Osteocyte (in vitro differentiated cells): ENCODE results near the gene NFASC. TPM values are rescaled to one million over a fixed set of nuclear protein-coding genes. Genes with fewer than 3 reads are reported as not detected.

ENCODE experiments used
- DNase-seq: peaks from one replicate; pipeline ENCODE4 v3.0.0; 2021; ENCODE audit warnings: mixed read lengths; ENCODE audit not compliant: unreplicated experiment; ENCODE audit errors: extremely low spot score
- H3K27ac Mint-ChIP-seq: one replicate; pipeline ENCODE4 v1.8.0; 2021; ENCODE audit warnings: mild to moderate bottlenecking, mixed read lengths; ENCODE audit not compliant: unreplicated experiment
- H3K27me3 Mint-ChIP-seq: one replicate; pipeline ENCODE4 v1.8.0; 2021; ENCODE audit warnings: mixed read lengths; ENCODE audit not compliant: unreplicated experiment
- H3K36me3 Mint-ChIP-seq: one replicate; pipeline ENCODE4 v1.8.0; 2021; ENCODE audit warnings: mixed read lengths; ENCODE audit not compliant: unreplicated experiment
- H3K4me1 Mint-ChIP-seq: one replicate; pipeline ENCODE4 v1.8.0; 2021; ENCODE audit warnings: mixed read lengths; ENCODE audit not compliant: unreplicated experiment
- H3K4me3 Mint-ChIP-seq: one replicate; pipeline ENCODE4 v1.8.0; 2021; ENCODE audit warnings: mild to moderate bottlenecking, moderate library complexity, mixed read lengths; ENCODE audit not compliant: unreplicated experiment
- H3K9me3 Mint-ChIP-seq: one replicate; pipeline ENCODE4 v1.8.0; 2021; ENCODE audit warnings: mixed read lengths; ENCODE audit not compliant: unreplicated experiment
- total RNA-seq: library from RNA; stranded (reverse); gene quantifications from 2 replicates; pipeline ENCODE4 v1.2.1, GENCODE V29; 2021
- TF ChIP-seq, protein P1 (sequence below): fragments of 200-600 bp; sonication (generic); IDR thresholded peaks from 2 replicates; pipeline ENCODE4 v1.5.0; 2021; ENCODE audit warnings: antibody characterized with exemption, mild to moderate bottlenecking, moderate library complexity

Gene NFASC
- total RNA-seq, 1 donor from 2014 or later = not detected

DNA sequence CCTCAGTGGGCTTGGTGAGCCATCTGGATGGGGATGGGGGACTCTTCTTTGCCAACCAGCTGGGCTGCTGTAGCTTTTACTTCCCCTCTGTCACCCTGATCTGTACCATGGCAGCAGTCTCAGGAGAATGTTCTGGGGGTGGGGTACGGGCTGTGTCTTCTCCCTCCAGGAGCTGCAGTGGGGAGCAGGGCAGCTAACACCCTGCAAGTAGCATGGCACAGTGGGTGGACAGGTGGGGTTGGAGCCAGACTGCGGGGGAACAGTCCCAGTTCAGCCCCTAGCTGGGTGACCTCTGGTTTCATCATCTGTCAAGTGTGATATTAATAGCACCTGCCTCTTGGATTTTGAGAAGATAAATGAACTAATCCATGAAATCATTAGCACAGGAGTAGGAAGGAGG is 3.1 kb downstream of the NFASC start:
- no peaks in the 10 kb centered on the region for H3K9me3 Mint-ChIP-seq
- DNase-seq = no peak
- H3K4me3 Mint-ChIP-seq = no peak overlapping the region
- TF ChIP-seq, protein P1, sequence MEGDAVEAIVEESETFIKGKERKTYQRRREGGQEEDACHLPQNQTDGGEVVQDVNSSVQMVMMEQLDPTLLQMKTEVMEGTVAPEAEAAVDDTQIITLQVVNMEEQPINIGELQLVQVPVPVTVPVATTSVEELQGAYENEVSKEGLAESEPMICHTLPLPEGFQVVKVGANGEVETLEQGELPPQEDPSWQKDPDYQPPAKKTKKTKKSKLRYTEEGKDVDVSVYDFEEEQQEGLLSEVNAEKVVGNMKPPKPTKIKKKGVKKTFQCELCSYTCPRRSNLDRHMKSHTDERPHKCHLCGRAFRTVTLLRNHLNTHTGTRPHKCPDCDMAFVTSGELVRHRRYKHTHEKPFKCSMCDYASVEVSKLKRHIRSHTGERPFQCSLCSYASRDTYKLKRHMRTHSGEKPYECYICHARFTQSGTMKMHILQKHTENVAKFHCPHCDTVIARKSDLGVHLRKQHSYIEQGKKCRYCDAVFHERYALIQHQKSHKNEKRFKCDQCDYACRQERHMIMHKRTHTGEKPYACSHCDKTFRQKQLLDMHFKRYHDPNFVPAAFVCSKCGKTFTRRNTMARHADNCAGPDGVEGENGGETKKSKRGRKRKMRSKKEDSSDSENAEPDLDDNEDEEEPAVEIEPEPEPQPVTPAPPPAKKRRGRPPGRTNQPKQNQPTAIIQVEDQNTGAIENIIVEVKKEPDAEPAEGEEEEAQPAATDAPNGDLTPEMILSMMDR = no peak
- peaks cover 6% of the 10 kb centered on the region for H3K27me3 Mint-ChIP-seq
- no peak overlapping the region for H3K27ac Mint-ChIP-seq
- H3K36me3 Mint-ChIP-seq = no peaks in the 10 kb centered on the region
- H3K4me1 Mint-ChIP-seq = no peaks in the 10 kb centered on the region

DNA sequence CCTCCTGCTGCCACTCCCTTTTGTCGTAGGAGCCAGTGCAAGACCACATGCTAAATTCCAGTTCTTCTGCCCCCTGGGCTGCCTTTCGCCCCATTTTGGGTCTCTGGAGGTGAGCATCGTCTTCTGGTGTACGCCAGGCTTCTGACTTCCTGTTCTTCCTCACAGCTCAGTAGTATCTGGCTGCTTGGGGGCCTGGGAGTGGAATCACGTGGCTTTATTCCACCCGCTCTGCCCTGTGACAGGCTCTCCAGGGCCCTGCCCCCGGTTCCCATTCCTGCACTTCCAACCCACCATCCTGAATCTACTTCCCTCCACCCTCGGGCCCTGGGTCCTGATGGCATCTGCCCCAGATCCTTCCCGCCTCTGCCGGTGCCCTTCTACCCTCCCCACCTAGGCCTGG is 3.6 kb downstream of the NFASC start:
- Mint-ChIP-seq H3K27ac (no peak overlapping the region), H3K27me3 (peaks cover 8% of the 10 kb centered on the region)
- TF ChIP-seq, protein P1 = no peak

DNA sequence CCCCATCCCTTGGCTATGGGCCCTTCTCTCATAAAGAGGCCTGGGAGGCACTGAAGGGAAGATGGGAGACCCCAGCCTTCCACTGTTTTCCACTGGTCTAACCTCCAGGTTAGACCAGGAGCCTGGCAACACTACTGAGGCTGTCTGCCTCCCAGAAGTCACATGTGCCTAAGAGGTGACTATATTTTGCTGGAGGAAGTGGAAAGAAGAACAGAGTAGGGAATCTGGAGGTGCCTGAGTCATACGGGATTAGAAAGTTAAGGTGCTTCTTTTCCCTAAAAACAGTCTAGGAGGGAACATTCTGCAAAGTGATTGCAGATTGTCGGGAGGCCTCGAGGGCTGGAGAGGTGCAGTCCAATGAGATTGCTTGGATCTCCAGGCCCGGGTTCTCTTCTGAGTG is 4.6 kb downstream of the NFASC start:
- no peak for DNase-seq
- Mint-ChIP-seq H3K27me3 (peaks cover 11% of the 10 kb centered on the region), H3K9me3 (no peaks in the 10 kb centered on the region), H3K4me1 (no peaks in the 10 kb centered on the region), H3K36me3 (no peaks in the 10 kb centered on the region), H3K4me3 (no peak overlapping the region), H3K27ac (no peak overlapping the region)
- TF ChIP-seq, protein P1 = no peak

More for the DNA sequence above, 3.6 kb downstream of the NFASC start:
- no peaks in the 10 kb centered on the region for H3K36me3 Mint-ChIP-seq
- no peaks in the 10 kb centered on the region for H3K9me3 Mint-ChIP-seq
- H3K4me3 Mint-ChIP-seq = no peak overlapping the region
- H3K4me1 Mint-ChIP-seq = no peaks in the 10 kb centered on the region
- no peak for DNase-seq

DNA sequence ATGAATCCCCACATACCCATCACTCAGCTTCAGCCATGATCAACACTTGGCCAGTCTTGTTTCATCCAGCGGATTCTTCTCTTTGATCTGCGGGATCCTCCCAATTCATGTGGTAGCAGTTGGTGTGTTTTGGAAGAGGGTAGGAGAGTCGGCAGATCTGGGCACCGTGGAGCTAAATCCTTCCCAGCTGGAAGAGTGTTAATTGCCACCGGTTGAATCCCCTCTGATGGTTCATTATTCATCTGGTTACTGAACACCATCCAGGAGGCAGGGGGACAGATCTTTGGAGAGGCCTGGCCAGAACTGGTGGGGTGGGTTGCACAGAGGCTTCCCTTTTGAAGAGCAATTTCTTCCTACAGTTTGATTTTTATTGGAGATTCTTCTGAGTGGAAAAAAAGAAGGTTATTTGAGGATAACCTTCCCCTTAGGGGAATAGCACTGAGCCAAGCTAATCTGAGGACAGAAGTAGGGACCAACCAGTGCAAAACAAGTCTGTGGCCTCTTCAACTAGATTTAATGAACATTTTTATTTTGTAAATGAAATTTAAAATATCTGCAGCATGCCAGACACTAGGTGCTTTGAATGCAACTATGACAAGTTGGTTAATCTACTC is 8.1 kb downstream of the NFASC start:
- Mint-ChIP-seq H3K4me3 (no peak overlapping the region), H3K36me3 (no peaks in the 10 kb centered on the region), H3K27ac (no peak overlapping the region), H3K9me3 (no peaks in the 10 kb centered on the region), H3K4me1 (no peaks in the 10 kb centered on the region), H3K27me3 (peaks cover 15% of the 10 kb centered on the region)
- DNase-seq = no peak
- TF ChIP-seq, protein P1 = no peak

DNA sequence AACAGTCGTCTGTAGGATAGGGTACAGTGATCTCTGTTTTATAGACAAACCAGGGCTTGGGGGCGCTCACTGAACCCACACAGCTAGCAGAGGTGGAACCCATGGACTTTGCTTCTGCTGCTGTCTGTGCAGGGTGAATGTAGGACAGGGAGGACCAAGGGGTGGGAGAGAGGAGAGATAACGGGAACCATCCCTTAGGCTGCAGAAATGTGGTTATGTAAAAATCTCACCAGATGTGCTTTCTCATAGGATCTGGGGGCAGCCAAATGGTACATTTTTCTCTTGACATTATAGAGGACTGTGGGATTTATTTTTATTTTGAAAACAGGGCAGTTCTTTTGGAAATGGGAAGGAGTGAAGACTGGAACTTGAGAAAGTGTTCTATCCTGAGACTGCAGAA is 8.7 kb downstream of the NFASC start:
- TF ChIP-seq, protein P1 = no peak
- no peak overlapping the region for H3K4me3 Mint-ChIP-seq
- no peak for DNase-seq
- H3K9me3 Mint-ChIP-seq = no peaks in the 10 kb centered on the region
- no peaks in the 10 kb centered on the region for H3K36me3 Mint-ChIP-seq
- no peaks in the 10 kb centered on the region for H3K4me1 Mint-ChIP-seq
- H3K27me3 Mint-ChIP-seq = peaks cover 17% of the 10 kb centered on the region
- no peak overlapping the region for H3K27ac Mint-ChIP-seq
